GM18873 (cell line): ENCODE results near the gene YIPF5.

ENCODE experiments used
- ATAC-seq: cut with Tn5 transposase; IDR thresholded peaks from one replicate; pipeline ENCODE4 v1.9.1; 2021; ENCODE audit warnings: mild to moderate bottlenecking, moderate library complexity, moderate number of reproducible peaks; ENCODE audit not compliant: unreplicated experiment, low FRiP score

YIPF5 gene

GRCh38 chr5:144183254-144183889, 12.9 kb upstream of the YIPF5 start:
- no peak for ATAC-seq

- no peak for ATAC-seq
These were observed 8.8 kb upstream of the YIPF5 start for GRCh38 chr5:144179226-144179625.

- no peak for ATAC-seq
These were observed 7.1 kb upstream of the YIPF5 start for GRCh38 chr5:144177548-144177947.

- no peak for ATAC-seq
These were observed 3.3 kb upstream of the YIPF5 start for GRCh38 chr5:144173766-144174165.

- ATAC-seq = no peak
These were observed 569 bp downstream of the YIPF5 start for GRCh38 chr5:144169904-144170275.

- no peak for ATAC-seq
These were observed 2.5 kb downstream of the YIPF5 start for GRCh38 chr5:144167998-144168397.

GRCh38 chr5:144166696-144167095, 3.8 kb downstream of the YIPF5 start:
- no peak for ATAC-seq

GRCh38 chr5:144162686-144163085, 7.8 kb downstream of the YIPF5 start:
- no peak for ATAC-seq

- ATAC-seq = no peak
These were observed 13.7 kb downstream of the YIPF5 start for GRCh38 chr5:144156767-144157171.

- ATAC-seq = no peak
These were observed 19.4 kb downstream of the YIPF5 start for GRCh38 chr5:144151026-144151425.

GRCh38 chr5:144144956-144145751, 25.3 kb downstream of the YIPF5 start:
- ATAC-seq = no peak

- no peak for ATAC-seq
These were observed 26.8 kb downstream of the YIPF5 start for GRCh38 chr5:144143625-144144024.

GRCh38 chr5:144142824-144143162, 27.7 kb downstream of the YIPF5 start:
- ATAC-seq = no peak

- ATAC-seq = peak; percentile 95
These were observed 28.2 kb downstream of the YIPF5 start for GRCh38 chr5:144142139-144142823.

GRCh38 chr5:144141585-144141984, 28.9 kb downstream of the YIPF5 start:
- no peak for ATAC-seq

GRCh38 chr5:144139586-144139985, 30.9 kb downstream of the YIPF5 start:
- ATAC-seq = no peak

- ATAC-seq = no peak
These were observed 35.2 kb downstream of the YIPF5 start for GRCh38 chr5:144135113-144135762.

GRCh38 chr5:144134194-144134826, 36.1 kb downstream of the YIPF5 start:
- no peak for ATAC-seq

- no peak for ATAC-seq
These were observed 37.3 kb downstream of the YIPF5 start for GRCh38 chr5:144133050-144133633.

GRCh38 chr5:144131261-144131660, 39.2 kb downstream of the YIPF5 start:
- ATAC-seq = no peak
